DOHH2 (cell line): Measurements from ENCODE around the gene WWOX.

ENCODE experiments used
- H3F3A ChIP-seq: fragments of 200-600 bp; sonication (generic), shearing (Covaris generic); 2 replicates; pipeline ENCODE4 v1.6.0; 2016; ENCODE audit warnings: antibody characterized with exemption, mild to moderate bottlenecking; ENCODE audit not compliant: control insufficient read depth, insufficient read depth
- H3K27ac ChIP-seq: fragments of 200-600 bp; sonication (generic); 2 replicates; pipeline ENCODE4 v1.5.1; 2014; ENCODE audit warnings: low read depth, mild to moderate bottlenecking, low read length, moderate library complexity
- H3K27me3 ChIP-seq: fragments of 200-600 bp; sonication (generic); 2 replicates; pipeline ENCODE4 v1.6.1; 2014; ENCODE audit warnings: mild to moderate bottlenecking, low read length, mixed read lengths; ENCODE audit not compliant: control insufficient read depth
- H3K36me3 ChIP-seq: fragments of 200-600 bp; sonication (generic); 2 replicates; pipeline ENCODE4 v1.6.1; 2014; ENCODE audit warnings: mild to moderate bottlenecking, low read length, moderate library complexity, mixed read lengths; ENCODE audit not compliant: control insufficient read depth
- H3K4me1 ChIP-seq: fragments of 200-600 bp; sonication (generic); 2 replicates; pipeline ENCODE4 v1.6.1; 2014; ENCODE audit warnings: mild to moderate bottlenecking, low read length, mixed read lengths; ENCODE audit not compliant: control insufficient read depth
- H3K4me2 ChIP-seq: fragments of 200-600 bp; sonication (generic); 2 replicates; pipeline ENCODE4 v1.6.0; 2014; ENCODE audit warnings: mild to moderate bottlenecking, low read length, moderate library complexity
- H3K4me3 ChIP-seq: fragments of 200-600 bp; sonication (generic); 2 replicates; pipeline ENCODE4 v1.5.1; 2014; ENCODE audit warnings: mild to moderate bottlenecking, low read length, mixed read lengths
- H3K79me2 ChIP-seq: fragments of 200-600 bp; sonication (generic); 2 replicates; pipeline ENCODE4 v1.6.1; 2014; ENCODE audit warnings: mild to moderate bottlenecking, low read length, mixed read lengths; ENCODE audit not compliant: control insufficient read depth
- H3K9me2 ChIP-seq: fragments of 200-600 bp; sonication (generic); replicated peaks from 2 replicates; pipeline ENCODE4 v1.6.1; 2014; ENCODE audit warnings: mild to moderate bottlenecking, low read length, mixed read lengths; ENCODE audit not compliant: control insufficient read depth
- H3K9me3 ChIP-seq: fragments of 200-600 bp; sonication (generic); 2 replicates; pipeline ENCODE4 v1.6.1; 2014; ENCODE audit warnings: antibody characterized with exemption, low read length, mixed read lengths; ENCODE audit not compliant: control insufficient read depth, insufficient read depth
- H4K20me1 ChIP-seq: fragments of 200-600 bp; sonication (generic); 2 replicates; pipeline ENCODE4 v1.6.0; 2014; ENCODE audit warnings: low read depth, mild to moderate bottlenecking, antibody characterized with exemption, low read length, moderate library complexity; ENCODE audit not compliant: control insufficient read depth, insufficient read depth
- EZH2phosphoT487 ChIP-seq: fragments of 200-600 bp; sonication (generic); IDR thresholded peaks from 2 replicates; pipeline ENCODE4 v1.6.1; 2017; ENCODE audit warnings: borderline replicate concordance, mild to moderate bottlenecking, antibody characterized with exemption, low read length, moderate library complexity, mixed read lengths
- TF ChIP-seq, protein P1 (sequence below): fragments of 200-600 bp; sonication (generic); IDR thresholded peaks from one replicate; pipeline ENCODE4 v1.5.1; 2014; ENCODE audit warnings: antibody characterized with exemption, mild to moderate bottlenecking, low read depth, low read length; ENCODE audit not compliant: poor library complexity, severe bottlenecking

The WWOX gene

DNA sequence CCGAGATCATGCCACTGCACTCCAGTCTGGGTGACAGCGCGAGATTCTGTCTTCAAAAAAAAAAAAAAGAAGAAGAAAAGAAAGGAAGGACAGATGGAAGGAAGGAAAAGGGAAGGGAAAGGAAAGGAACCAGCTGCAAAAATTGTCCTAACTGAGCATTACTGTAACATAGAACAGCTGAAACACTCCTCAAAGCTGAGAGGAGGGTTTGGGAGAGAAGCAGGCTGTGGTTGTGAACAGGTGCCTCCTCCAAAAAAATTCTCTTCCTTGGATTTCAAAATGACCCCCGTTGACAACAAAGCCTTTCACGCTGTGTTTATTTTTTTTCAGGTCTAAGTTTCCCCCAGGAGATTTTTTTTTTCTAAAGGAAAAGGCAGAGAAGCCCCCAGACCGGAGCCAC, 541.4 kb downstream of the WWOX start:
- Histone ChIP-seq H3K4me2 (no peak overlapping the region), H3F3A (no peaks in the 10 kb centered on the region), H3K9me3 (no peaks in the 10 kb centered on the region), H4K20me1 (no peaks in the 10 kb centered on the region), H3K79me2 (no peaks in the 10 kb centered on the region), H3K4me3 (no peak overlapping the region), H3K27ac (no peak overlapping the region), H3K4me1 (no peaks in the 10 kb centered on the region), H3K27me3 (peaks cover 5% of the 10 kb centered on the region; the same call in 1 of the 2 replicates), H3K9me2 (no peaks in the 10 kb centered on the region), H3K36me3 (no peaks in the 10 kb centered on the region)
- no peak for TF ChIP-seq EZH2phosphoT487
- TF ChIP-seq, protein P1, sequence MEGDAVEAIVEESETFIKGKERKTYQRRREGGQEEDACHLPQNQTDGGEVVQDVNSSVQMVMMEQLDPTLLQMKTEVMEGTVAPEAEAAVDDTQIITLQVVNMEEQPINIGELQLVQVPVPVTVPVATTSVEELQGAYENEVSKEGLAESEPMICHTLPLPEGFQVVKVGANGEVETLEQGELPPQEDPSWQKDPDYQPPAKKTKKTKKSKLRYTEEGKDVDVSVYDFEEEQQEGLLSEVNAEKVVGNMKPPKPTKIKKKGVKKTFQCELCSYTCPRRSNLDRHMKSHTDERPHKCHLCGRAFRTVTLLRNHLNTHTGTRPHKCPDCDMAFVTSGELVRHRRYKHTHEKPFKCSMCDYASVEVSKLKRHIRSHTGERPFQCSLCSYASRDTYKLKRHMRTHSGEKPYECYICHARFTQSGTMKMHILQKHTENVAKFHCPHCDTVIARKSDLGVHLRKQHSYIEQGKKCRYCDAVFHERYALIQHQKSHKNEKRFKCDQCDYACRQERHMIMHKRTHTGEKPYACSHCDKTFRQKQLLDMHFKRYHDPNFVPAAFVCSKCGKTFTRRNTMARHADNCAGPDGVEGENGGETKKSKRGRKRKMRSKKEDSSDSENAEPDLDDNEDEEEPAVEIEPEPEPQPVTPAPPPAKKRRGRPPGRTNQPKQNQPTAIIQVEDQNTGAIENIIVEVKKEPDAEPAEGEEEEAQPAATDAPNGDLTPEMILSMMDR: no peak

DNA sequence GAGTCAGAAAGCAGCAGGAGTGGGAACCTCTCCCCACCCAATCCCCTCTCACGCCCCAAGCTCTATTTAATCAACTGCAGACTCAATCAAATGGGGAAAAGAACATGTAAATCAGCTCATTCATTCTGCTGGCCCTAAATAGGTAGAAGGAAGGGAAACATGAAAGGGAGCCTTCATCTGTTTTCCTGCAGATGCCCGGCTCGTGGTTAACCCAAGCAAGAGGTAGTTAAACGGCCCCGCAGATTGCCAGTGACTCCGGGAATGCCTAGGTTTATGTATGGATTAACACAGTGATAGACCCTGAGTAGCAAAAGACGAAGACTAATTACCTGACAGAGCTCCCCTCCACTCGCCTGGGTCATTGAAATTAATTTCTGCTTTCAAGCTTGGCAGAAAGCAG, 542.0 kb downstream of the WWOX start:
- TF ChIP-seq, protein P1: no peak
- no peak for TF ChIP-seq EZH2phosphoT487
- Histone ChIP-seq H3K9me2 (no peaks in the 10 kb centered on the region), H3K27me3 (peaks cover 5% of the 10 kb centered on the region; the same call in 1 of the 2 replicates), H3K4me2 (no peak overlapping the region), H3K4me3 (no peak overlapping the region), H4K20me1 (no peaks in the 10 kb centered on the region), H3K4me1 (no peaks in the 10 kb centered on the region), H3K9me3 (no peaks in the 10 kb centered on the region), H3F3A (no peaks in the 10 kb centered on the region), H3K27ac (no peak overlapping the region), H3K36me3 (no peaks in the 10 kb centered on the region), H3K79me2 (no peaks in the 10 kb centered on the region)

DNA sequence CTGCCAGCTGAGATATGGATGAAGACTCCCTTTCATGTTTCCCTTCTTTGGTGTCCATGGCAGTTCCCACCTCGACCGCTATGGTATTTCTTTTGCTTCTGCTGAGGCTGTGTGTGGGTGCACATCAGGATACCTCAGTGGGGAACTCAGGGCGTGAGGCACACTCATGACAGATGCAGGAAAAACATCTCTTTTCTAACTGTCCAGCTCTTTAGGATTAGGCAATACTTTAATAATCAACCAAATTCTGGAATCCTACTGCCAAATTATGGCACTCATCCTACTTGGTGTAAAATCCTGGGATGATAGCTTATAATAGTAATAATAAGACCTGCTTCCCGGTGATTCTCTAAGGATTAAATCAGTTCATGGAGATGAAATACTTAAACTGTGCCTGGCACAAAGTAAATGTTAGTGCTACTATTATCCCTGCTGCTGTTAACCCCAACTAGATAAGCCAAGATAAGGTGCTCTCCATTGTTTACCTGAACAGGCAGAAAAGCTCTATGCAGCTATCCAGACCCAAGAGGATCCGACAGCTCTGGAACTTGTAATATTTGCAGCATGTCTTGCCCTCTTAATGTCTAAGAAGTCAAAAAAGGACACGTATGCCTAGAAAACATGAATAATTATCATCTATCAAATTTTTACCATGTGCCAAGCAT, 543.3 kb downstream of the WWOX start:
- H3K9me3 ChIP-seq: no peaks in the 10 kb centered on the region
- no peak for TF ChIP-seq EZH2phosphoT487
- TF ChIP-seq, protein P1: no peak
- H4K20me1 ChIP-seq: no peaks in the 10 kb centered on the region

More for the DNA sequence above, 543.3 kb downstream of the WWOX start:
- peaks cover 5% of the 10 kb centered on the region; the same call in 1 of the 2 replicates for H3K27me3 ChIP-seq
- no peak overlapping the region for H3K4me2 ChIP-seq
- no peak overlapping the region for H3K27ac ChIP-seq
- H3K4me1 ChIP-seq: no peaks in the 10 kb centered on the region
- H3K4me3 ChIP-seq: no peak overlapping the region
- H3K9me2 ChIP-seq: no peaks in the 10 kb centered on the region
- no peaks in the 10 kb centered on the region for H3F3A ChIP-seq
- H3K36me3 ChIP-seq: no peaks in the 10 kb centered on the region
- H3K79me2 ChIP-seq: no peaks in the 10 kb centered on the region
